Activated CD8-positive, alpha-beta memory T cell treated with anti-CD3 and anti-CD28 coated beads, Interleukin-2, amount 10 ng/mL, durations not matched to agents 7 days and 5 days (primary cell): Measurements from ENCODE around the gene SFXN1. TPM values are rescaled to one million over a fixed set of nuclear protein-coding genes. Genes with fewer than 3 reads are reported as not detected.

ENCODE experiments used
- ATAC-seq: fragments of 150-1000 bp; cut with Tn5 transposase; one replicate; pipeline ENCODE4 v1.10.0; 2021; ENCODE audit warnings: moderate library complexity
- CTCF ChIA-PET: fragments of 350-600 bp; sonication (Branson Sonifier 250); formaldehyde crosslinking; loops from one replicate; lab custom pipeline; 2021; ENCODE audit warnings: antibody characterized with exemption; lab: Charles Lee
- DNase-seq: peaks from one replicate; pipeline ENCODE4 v3.0.0-alpha.2; 2020
- H3K27ac Mint-ChIP-seq: one replicate; pipeline ENCODE4 v1.8.0; 2021; ENCODE audit warnings: mild to moderate bottlenecking, mixed read lengths
- H3K27me3 Mint-ChIP-seq: one replicate; pipeline ENCODE4 v1.8.0; 2021; ENCODE audit warnings: mixed read lengths
- H3K36me3 Mint-ChIP-seq: one replicate; pipeline ENCODE4 v1.8.0; 2021; ENCODE audit warnings: mild to moderate bottlenecking, mixed read lengths
- H3K4me1 Mint-ChIP-seq: one replicate; pipeline ENCODE4 v1.8.0; 2021; ENCODE audit warnings: mixed read lengths
- H3K4me3 Mint-ChIP-seq: one replicate; pipeline ENCODE4 v1.8.0; 2021; ENCODE audit warnings: mild to moderate bottlenecking, moderate library complexity, mixed read lengths
- H3K9me3 Mint-ChIP-seq: one replicate; pipeline ENCODE4 v1.8.0; 2022; ENCODE audit warnings: low read depth, mixed read lengths
- total RNA-seq, 2 experiments: library from RNA; stranded (reverse); gene quantifications; one replicate each; pipeline ENCODE4 v1.2.3, GENCODE V29; 2021

Gene SFXN1
- total RNA-seq, 2 experiments from 2014 or later = 174 to 230 TPM

- Mint-ChIP-seq H3K4me1 (peaks cover 10% of the 10 kb centered on the region), H3K27me3 (peaks cover 18% of the 10 kb centered on the region), H3K4me3 (no peak overlapping the region), H3K36me3 (no peaks in the 10 kb centered on the region), H3K9me3 (no peaks in the 10 kb centered on the region), H3K27ac (no peak overlapping the region)
- CTCF ChIA-PET = no interaction called here
- ATAC-seq (no peak), DNase-seq (no peak)
Measured at GRCh38 chr5:175469916-175470315, 8.4 kb upstream of the SFXN1 start.

GRCh38 chr5:175470781-175471180 is 7.6 kb upstream of the SFXN1 start:
- CTCF ChIA-PET = interaction anchor here (2.6 kb wide), 1 partner anchor 10 kb away, joined by 6 read pairs; no protein-coding TSS in a partner anchor
- H3K9me3 Mint-ChIP-seq = no peaks in the 10 kb centered on the region
- H3K4me3 Mint-ChIP-seq = no peak overlapping the region
- no peak for ATAC-seq
- no peak for DNase-seq
- no peak overlapping the region for H3K27ac Mint-ChIP-seq
- no peaks in the 10 kb centered on the region for H3K36me3 Mint-ChIP-seq
- peaks cover 6% of the 10 kb centered on the region for H3K4me1 Mint-ChIP-seq
- peaks cover 26% of the 10 kb centered on the region for H3K27me3 Mint-ChIP-seq

GRCh38 chr5:175471196-175471595 is 7.2 kb upstream of the SFXN1 start:
- no peak for ATAC-seq
- CTCF ChIA-PET = interaction anchor here (2.6 kb wide), 1 partner anchor 10 kb away, joined by 6 read pairs; no protein-coding TSS in a partner anchor
- H3K27ac Mint-ChIP-seq = no peak overlapping the region
- no peaks in the 10 kb centered on the region for H3K36me3 Mint-ChIP-seq
- no peak for DNase-seq
- no peak overlapping the region for H3K4me3 Mint-ChIP-seq
- H3K4me1 Mint-ChIP-seq = peaks cover 8% of the 10 kb centered on the region
- no peaks in the 10 kb centered on the region for H3K9me3 Mint-ChIP-seq
- peaks cover 28% of the 10 kb centered on the region for H3K27me3 Mint-ChIP-seq

- DNase-seq (peak; percentile 71), ATAC-seq (peak; percentile 84)
- Mint-ChIP-seq H3K36me3 (no peaks in the 10 kb centered on the region), H3K4me3 (no peak overlapping the region), H3K27ac (peak overlapping the region; percentile 8), H3K27me3 (peaks cover 30% of the 10 kb centered on the region), H3K4me1 (peaks cover 8% of the 10 kb centered on the region), H3K9me3 (no peaks in the 10 kb centered on the region)
- CTCF ChIA-PET = interaction anchor here (2.6 kb wide), 1 partner anchor 11 kb away, joined by 6 read pairs; no protein-coding TSS in a partner anchor
Measured at GRCh38 chr5:175471628-175472027, 6.7 kb upstream of the SFXN1 start.

GRCh38 chr5:175472378-175472777 is 6.0 kb upstream of the SFXN1 start:
- ATAC-seq = no peak
- no peak overlapping the region for H3K4me3 Mint-ChIP-seq
- H3K27me3 Mint-ChIP-seq = peaks cover 31% of the 10 kb centered on the region
- H3K36me3 Mint-ChIP-seq = no peaks in the 10 kb centered on the region
- no peak overlapping the region for H3K27ac Mint-ChIP-seq
- no peak for DNase-seq
- H3K9me3 Mint-ChIP-seq = no peaks in the 10 kb centered on the region
- peaks cover 8% of the 10 kb centered on the region for H3K4me1 Mint-ChIP-seq
- CTCF ChIA-PET = interaction anchor here (2.6 kb wide), 1 partner anchor 11 kb away, joined by 6 read pairs; no protein-coding TSS in a partner anchor

GRCh38 chr5:175475248-175475647 is 3.1 kb upstream of the SFXN1 start:
- Mint-ChIP-seq H3K27ac (no peak overlapping the region), H3K36me3 (peaks cover 9% of the 10 kb centered on the region), H3K9me3 (no peaks in the 10 kb centered on the region), H3K4me1 (peaks cover 17% of the 10 kb centered on the region), H3K4me3 (no peak overlapping the region), H3K27me3 (peaks cover 30% of the 10 kb centered on the region)
- CTCF ChIA-PET = interaction anchor here (0.6 to 6.3 kb wide), 2 partner anchors 10 to 15 kb away, joined by 3 to 35 read pairs; no protein-coding TSS in a partner anchor
- no peak for DNase-seq
- ATAC-seq = no peak

- Mint-ChIP-seq H3K36me3 (peaks cover 29% of the 10 kb centered on the region), H3K27ac (no peak overlapping the region), H3K4me3 (peak overlapping the region; percentile 73), H3K9me3 (no peaks in the 10 kb centered on the region), H3K4me1 (peaks cover 31% of the 10 kb centered on the region), H3K27me3 (peaks cover 30% of the 10 kb centered on the region)
- DNase-seq (no peak), ATAC-seq (no peak)
- CTCF ChIA-PET = interaction anchor here (1.0 to 6.3 kb wide), 5 partner anchors 10 to 219 kb away, joined by 3 to 35 read pairs (median 4); no protein-coding TSS in a partner anchor
Measured at GRCh38 chr5:175477440-175477839, 920 bp upstream of the SFXN1 start.

- DNase-seq = no peak
- peaks cover 30% of the 10 kb centered on the region for H3K27me3 Mint-ChIP-seq
- no peak for ATAC-seq
- H3K9me3 Mint-ChIP-seq = no peaks in the 10 kb centered on the region
- peak overlapping the region; percentile 73 for H3K4me3 Mint-ChIP-seq
- peaks cover 33% of the 10 kb centered on the region for H3K36me3 Mint-ChIP-seq
- CTCF ChIA-PET = interaction anchor here (0.6 to 6.3 kb wide), 6 partner anchors 11 to 219 kb away, joined by 3 to 35 read pairs (median 4); no protein-coding TSS in a partner anchor
- H3K4me1 Mint-ChIP-seq = peaks cover 36% of the 10 kb centered on the region
- peak overlapping the region; percentile 63 for H3K27ac Mint-ChIP-seq
Measured at GRCh38 chr5:175478008-175478383, 364 bp upstream of the SFXN1 start.

GRCh38 chr5:175479125-175479881 is 943 bp downstream of the SFXN1 start:
- CTCF ChIA-PET = interaction anchor here (6.3 kb wide), 1 partner anchor 14 kb away, joined by 35 read pairs; no protein-coding TSS in a partner anchor
- H3K27me3 Mint-ChIP-seq = peaks cover 25% of the 10 kb centered on the region
- H3K4me3 Mint-ChIP-seq = peak overlapping the region; percentile 95
- peaks cover 48% of the 10 kb centered on the region for H3K4me1 Mint-ChIP-seq
- no peaks in the 10 kb centered on the region for H3K9me3 Mint-ChIP-seq
- peaks cover 46% of the 10 kb centered on the region for H3K36me3 Mint-ChIP-seq
- H3K27ac Mint-ChIP-seq = peak overlapping the region; percentile 92
- DNase-seq = no peak
- ATAC-seq = no peak

GRCh38 chr5:175483337-175483736 is 5.0 kb downstream of the SFXN1 start:
- Mint-ChIP-seq H3K27me3 (no peaks in the 10 kb centered on the region), H3K4me1 (peaks cover 74% of the 10 kb centered on the region), H3K4me3 (no peak overlapping the region), H3K36me3 (peaks cover 76% of the 10 kb centered on the region), H3K9me3 (no peaks in the 10 kb centered on the region), H3K27ac (no peak overlapping the region)
- CTCF ChIA-PET = no interaction called here
- no peak for DNase-seq
- ATAC-seq = no peak

GRCh38 chr5:175484322-175484721 is 6.0 kb downstream of the SFXN1 start:
- Mint-ChIP-seq H3K4me3 (no peak overlapping the region), H3K27me3 (no peaks in the 10 kb centered on the region), H3K4me1 (peaks cover 84% of the 10 kb centered on the region), H3K9me3 (no peaks in the 10 kb centered on the region), H3K36me3 (peaks cover 80% of the 10 kb centered on the region), H3K27ac (no peak overlapping the region)
- ATAC-seq (no peak), DNase-seq (no peak)
- CTCF ChIA-PET = no interaction called here

- no peak for ATAC-seq
- H3K36me3 Mint-ChIP-seq = peaks cover 79% of the 10 kb centered on the region
Measured at GRCh38 chr5:175484829-175485228, 6.5 kb downstream of the SFXN1 start.

GRCh38 chr5:175485631-175486030 is 7.3 kb downstream of the SFXN1 start:
- CTCF ChIA-PET = no interaction called here
- H3K27me3 Mint-ChIP-seq = no peaks in the 10 kb centered on the region
- no peak overlapping the region for H3K4me3 Mint-ChIP-seq
- no peak for DNase-seq
- H3K36me3 Mint-ChIP-seq = peaks cover 80% of the 10 kb centered on the region
- no peaks in the 10 kb centered on the region for H3K9me3 Mint-ChIP-seq
- ATAC-seq = no peak
- H3K27ac Mint-ChIP-seq = peak overlapping the region; percentile 59
- H3K4me1 Mint-ChIP-seq = peaks cover 87% of the 10 kb centered on the region

More at GRCh38 chr5:175484829-175485228, 6.5 kb downstream of the SFXN1 start:
- CTCF ChIA-PET = no interaction called here
- Mint-ChIP-seq H3K4me3 (no peak overlapping the region), H3K4me1 (peaks cover 85% of the 10 kb centered on the region), H3K27me3 (no peaks in the 10 kb centered on the region), H3K9me3 (no peaks in the 10 kb centered on the region), H3K27ac (no peak overlapping the region)
- DNase-seq = no peak
